Central memory CD8-positive, alpha-beta T cell (primary cell): ENCODE results near the gene SERPINA6.
"Not testable (repeated sequence)": the region's sequence is repeated elsewhere in the genome, so short reads cannot be mapped to it uniquely, and the experiment has no call there.

Experiments
- ATAC-seq: fragments of 150-1000 bp; cut with Tn5 transposase; replicated peaks from 2 replicates; pipeline ENCODE4 v1.10.0; 2022; ENCODE audit warnings: mild to moderate bottlenecking, moderate FRiP score, moderate number of reproducible peaks; ENCODE audit not compliant: poor library complexity, severe bottlenecking; ENCODE audit errors: extremely low read depth
- DNase-seq, 2 donors: peaks; one replicate each; pipeline ENCODE4 v3.0.0; 2021; ENCODE audit warnings: low spot score in 2 of 2
- H3K27ac Mint-ChIP-seq: one replicate; pipeline ENCODE4 v1.8.0; 2022; ENCODE audit warnings: low read depth, mild to moderate bottlenecking, moderate library complexity, mixed read lengths
- H3K27me3 Mint-ChIP-seq: one replicate; pipeline ENCODE4 v1.8.0; 2022; ENCODE audit warnings: mixed read lengths
- H3K36me3 Mint-ChIP-seq: one replicate; pipeline ENCODE4 v1.8.0; 2022; ENCODE audit warnings: mild to moderate bottlenecking, moderate library complexity, mixed read lengths; ENCODE audit not compliant: insufficient read depth
- H3K4me1 Mint-ChIP-seq: one replicate; pipeline ENCODE4 v1.8.0; 2022; ENCODE audit warnings: mixed read lengths
- H3K4me3 Mint-ChIP-seq: one replicate; pipeline ENCODE4 v1.8.0; 2022; ENCODE audit warnings: mild to moderate bottlenecking, moderate library complexity, mixed read lengths
- H3K9me3 Mint-ChIP-seq: one replicate; pipeline ENCODE4 v1.8.0; 2022; ENCODE audit warnings: mixed read lengths

The SERPINA6 gene

DNA sequence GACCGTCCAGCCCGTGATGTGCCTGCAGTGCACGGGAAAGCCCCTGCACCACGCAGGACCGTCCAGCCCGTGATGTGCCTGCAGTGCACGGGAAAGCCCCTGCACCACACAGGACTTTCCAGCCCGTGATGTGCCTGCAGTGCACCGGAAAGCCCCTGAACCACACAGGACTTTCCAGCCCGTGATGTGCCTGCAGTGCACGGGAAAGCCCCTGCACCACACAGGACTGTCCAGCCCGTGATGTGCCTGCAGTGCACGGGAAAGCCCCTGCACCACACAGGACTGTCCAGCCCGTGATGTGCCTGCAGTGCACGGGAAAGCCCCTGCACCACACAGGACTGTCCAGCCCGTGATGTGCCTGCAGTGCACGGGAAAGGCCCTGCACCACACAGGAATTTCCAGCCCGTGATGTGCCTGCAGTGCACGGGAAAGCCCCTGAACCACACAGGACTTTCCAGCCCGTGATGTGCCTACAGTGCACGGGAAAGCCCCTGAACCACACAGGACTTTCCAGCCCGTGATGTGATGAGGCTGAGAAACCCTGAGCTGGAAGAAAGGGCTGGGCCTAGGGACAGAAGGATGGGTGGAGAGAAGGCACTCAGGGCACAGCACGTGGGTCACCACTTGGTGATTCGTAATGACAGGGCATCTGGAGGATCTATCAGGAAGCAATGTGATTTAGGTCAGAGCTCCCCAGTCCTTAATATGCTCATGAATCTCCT is 23.1 kb upstream of the SERPINA6 start:
- not testable (repeated sequence) for H3K36me3 Mint-ChIP-seq, H3K27me3 Mint-ChIP-seq, H3K9me3 Mint-ChIP-seq
- peaks cover 21% of the 10 kb centered on the region for H3K4me1 Mint-ChIP-seq
- peak overlapping the region; percentile 50 for H3K4me3 Mint-ChIP-seq
- peak in 1 of 2 donors; percentile 64 for DNase-seq
- H3K27ac Mint-ChIP-seq, result peak overlapping the region; percentile 96
- ATAC-seq, result peak; percentile 79

DNA sequence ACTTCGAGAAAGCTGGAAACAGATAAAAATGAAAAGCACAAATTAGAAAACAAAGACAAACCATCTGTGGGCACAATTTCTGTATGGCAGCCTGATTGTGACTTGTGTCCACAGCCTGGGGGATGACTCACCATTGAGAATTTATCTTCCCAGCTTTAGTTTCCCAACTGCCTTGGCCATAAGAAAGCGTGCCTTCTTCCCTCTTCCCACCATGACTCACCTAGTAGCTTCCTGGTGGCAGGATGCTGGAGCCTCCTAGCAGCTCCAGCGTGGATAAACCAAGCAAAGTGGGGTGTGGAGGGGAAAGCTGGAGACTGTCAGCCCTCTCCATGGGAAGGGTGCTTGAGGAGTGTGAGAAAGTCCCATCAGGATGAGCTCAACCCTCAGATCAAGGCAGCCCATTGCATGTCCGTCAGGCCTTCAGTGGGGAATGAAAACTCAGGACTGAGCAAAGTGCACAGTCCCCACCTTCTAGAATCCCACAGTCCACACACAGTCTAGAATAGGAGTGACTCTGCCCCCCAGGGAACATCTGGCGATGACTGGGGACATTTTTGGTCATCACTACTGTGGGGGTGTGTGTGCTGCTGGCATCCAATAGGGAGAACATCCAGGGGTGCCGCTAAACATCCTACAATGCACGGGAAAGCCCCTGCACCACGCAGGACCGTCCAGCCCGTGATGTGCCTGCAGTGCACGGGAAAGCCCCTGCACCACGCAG is 22.4 kb upstream of the SERPINA6 start:
- no peaks in the 10 kb centered on the region for H3K9me3 Mint-ChIP-seq
- peaks cover 21% of the 10 kb centered on the region for H3K4me1 Mint-ChIP-seq
- no peak overlapping the region for H3K4me3 Mint-ChIP-seq
- ATAC-seq, result peak; percentile 59
- H3K27me3 Mint-ChIP-seq, result peaks cover 12% of the 10 kb centered on the region
- H3K36me3 Mint-ChIP-seq, result no peaks in the 10 kb centered on the region
- peak overlapping the region; percentile 39 for H3K27ac Mint-ChIP-seq
- no peak for DNase-seq

DNA sequence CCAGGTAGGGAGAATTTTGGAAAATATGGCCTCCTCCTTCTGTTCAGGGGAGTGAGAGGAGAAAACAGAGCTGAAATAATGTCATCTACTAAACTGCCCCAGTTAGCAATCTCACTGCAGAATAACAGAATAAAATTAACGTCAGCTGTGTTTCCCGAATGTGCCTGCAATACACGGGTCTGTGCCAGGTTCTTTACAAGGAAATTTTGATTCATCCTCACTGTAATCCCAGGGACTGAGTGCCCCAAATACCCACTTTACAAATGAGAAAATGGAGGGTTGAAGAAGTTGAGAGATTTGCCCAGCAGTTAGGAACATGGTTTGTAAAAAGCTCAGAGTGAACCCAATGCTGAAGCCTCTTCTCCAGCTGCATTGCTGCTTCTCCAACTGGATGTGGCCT is 21.3 kb upstream of the SERPINA6 start:
- DNase-seq (no peak), ATAC-seq (no peak)
- peaks cover 12% of the 10 kb centered on the region for H3K27me3 Mint-ChIP-seq
- no peaks in the 10 kb centered on the region for H3K9me3 Mint-ChIP-seq
- peaks cover 21% of the 10 kb centered on the region for H3K4me1 Mint-ChIP-seq
- no peak overlapping the region for H3K4me3 Mint-ChIP-seq
- H3K27ac Mint-ChIP-seq, result no peak overlapping the region
- no peaks in the 10 kb centered on the region for H3K36me3 Mint-ChIP-seq

DNA sequence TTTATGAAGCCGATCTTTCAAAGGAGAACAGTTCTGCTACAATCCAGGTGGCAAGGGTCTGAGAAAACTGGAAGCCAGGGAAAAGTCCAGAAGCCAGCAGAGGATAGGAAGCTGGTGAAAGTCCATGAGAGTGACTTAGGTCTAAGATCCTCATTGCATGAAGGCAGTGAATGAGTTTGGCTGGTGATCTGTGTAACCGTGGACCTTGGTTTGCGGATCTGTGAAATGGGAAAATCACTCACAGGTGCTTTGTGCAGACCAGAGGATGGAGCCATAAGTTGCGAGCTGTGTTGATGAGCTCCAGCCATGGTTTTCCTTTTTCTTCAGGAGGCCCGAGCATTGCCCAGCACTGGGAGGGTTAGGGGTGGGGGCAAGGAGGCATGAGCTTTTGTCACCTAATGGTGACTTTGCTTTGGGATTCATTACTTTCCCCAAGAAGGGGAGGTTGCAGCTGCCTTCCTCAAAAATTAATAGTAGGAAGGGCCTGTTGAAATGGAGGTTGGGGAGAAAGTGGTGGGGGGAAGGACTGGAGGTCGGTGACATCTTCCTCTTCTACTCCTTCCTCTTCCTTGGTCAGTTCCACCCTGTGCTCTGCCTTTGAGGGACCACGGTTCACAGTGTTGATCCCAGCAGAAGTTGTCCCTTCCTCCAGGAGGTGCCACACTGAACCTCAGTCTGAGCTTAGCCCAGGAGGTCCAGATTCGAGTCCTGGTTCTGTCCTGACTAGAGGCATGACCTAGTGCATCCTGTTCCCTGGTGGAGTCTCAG is 20.3 kb upstream of the SERPINA6 start:
- DNase-seq (no peak), ATAC-seq (no peak)
- Mint-ChIP-seq H3K4me1 (peaks cover 21% of the 10 kb centered on the region), H3K9me3 (no peaks in the 10 kb centered on the region), H3K27me3 (peaks cover 20% of the 10 kb centered on the region), H3K36me3 (no peaks in the 10 kb centered on the region), H3K27ac (no peak overlapping the region), H3K4me3 (no peak overlapping the region)

DNA sequence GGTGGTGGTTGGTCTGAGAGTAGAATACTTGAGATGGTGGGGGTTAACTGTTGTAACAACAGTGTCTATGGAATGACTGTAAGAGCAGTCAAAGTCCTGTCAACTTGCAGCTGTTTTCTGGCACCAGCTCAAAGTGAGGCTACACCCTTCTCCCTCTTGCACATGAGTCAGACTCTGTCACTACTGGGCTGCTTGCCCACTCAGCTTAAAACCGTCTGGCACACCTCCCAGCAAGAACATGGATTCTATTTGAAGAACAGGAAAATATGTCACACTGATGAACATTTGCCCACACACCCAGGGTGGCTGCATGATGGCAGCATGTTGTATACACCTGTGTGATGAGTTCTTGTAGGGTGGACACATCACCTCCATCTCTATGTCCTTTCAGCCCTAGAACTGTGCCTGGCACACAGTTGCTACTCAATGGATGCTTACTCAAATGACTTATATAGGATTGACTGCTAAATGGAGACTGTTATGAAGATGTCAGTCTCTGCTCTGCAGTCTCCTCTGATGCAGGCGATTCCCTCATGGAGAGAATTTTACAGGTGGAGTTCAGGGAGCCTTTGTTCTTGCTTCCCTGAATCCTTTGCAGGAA is 19.3 kb upstream of the SERPINA6 start:
- Mint-ChIP-seq H3K27me3 (peaks cover 27% of the 10 kb centered on the region), H3K27ac (peak overlapping the region; percentile 1), H3K4me3 (no peak overlapping the region), H3K9me3 (no peaks in the 10 kb centered on the region), H3K36me3 (no peaks in the 10 kb centered on the region), H3K4me1 (peaks cover 21% of the 10 kb centered on the region)
- DNase-seq, result no peak
- ATAC-seq, result no peak

DNA sequence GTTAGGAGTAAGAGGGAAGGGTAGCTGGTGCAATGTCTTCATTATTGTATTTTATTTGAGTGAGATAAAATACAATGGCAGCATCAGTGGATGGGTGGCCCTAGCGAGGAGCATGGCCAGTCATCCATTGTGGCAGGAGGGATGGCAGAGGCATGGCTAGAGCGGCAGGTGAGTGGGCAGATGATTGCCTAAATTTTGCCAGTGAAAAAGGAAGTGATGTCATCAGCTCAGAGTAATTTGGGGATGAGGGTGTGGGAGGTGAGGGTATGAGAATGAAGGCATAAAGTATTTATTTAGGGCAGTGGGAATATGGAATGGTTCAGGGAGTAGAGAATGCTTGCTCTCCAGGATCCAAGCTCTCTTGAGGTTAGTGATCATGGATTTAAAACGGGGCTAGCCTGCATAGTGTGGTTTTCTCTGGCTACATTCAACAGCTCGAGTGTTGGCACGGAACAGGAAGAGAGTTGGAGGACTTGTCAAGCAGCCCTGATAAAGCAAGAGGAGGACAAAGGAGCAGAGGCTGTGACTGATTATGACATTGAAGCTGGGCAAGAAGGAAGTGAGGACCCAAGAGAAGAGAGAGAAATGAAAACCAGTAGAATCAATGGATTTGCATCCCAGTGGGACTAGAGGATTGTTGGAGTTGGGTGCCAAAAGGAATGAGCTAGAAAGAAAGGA is 18.7 kb upstream of the SERPINA6 start:
- DNase-seq (no peak), ATAC-seq (no peak)
- Mint-ChIP-seq H3K9me3 (no peaks in the 10 kb centered on the region), H3K36me3 (no peaks in the 10 kb centered on the region), H3K27me3 (peaks cover 27% of the 10 kb centered on the region), H3K4me3 (no peak overlapping the region), H3K4me1 (peaks cover 21% of the 10 kb centered on the region), H3K27ac (peak overlapping the region; percentile 1)

DNA sequence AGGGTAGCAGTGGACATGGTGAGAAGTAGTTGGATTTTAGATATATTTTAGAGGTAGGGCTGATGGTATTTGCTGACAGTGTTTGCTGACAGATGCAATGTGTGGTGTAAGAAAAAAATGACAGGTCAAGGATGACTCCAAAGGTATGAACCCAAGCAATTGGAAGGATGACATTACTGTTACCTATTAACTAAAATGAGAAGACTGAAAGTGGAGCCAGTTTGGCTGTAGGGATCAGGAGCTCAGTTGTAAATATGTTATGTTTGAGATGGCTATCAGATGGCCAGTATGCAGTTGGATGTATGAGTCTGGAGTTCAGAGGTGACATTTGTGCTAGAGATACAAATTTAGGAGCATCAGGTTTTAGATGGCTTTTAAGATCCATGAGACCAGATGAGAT is 17.4 kb upstream of the SERPINA6 start:
- no peaks in the 10 kb centered on the region for H3K9me3 Mint-ChIP-seq
- no peaks in the 10 kb centered on the region for H3K36me3 Mint-ChIP-seq
- H3K27me3 Mint-ChIP-seq, result peaks cover 30% of the 10 kb centered on the region
- H3K4me3 Mint-ChIP-seq, result no peak overlapping the region
- H3K4me1 Mint-ChIP-seq, result peaks cover 15% of the 10 kb centered on the region
- DNase-seq, result no peak
- H3K27ac Mint-ChIP-seq, result no peak overlapping the region
- no peak for ATAC-seq

DNA sequence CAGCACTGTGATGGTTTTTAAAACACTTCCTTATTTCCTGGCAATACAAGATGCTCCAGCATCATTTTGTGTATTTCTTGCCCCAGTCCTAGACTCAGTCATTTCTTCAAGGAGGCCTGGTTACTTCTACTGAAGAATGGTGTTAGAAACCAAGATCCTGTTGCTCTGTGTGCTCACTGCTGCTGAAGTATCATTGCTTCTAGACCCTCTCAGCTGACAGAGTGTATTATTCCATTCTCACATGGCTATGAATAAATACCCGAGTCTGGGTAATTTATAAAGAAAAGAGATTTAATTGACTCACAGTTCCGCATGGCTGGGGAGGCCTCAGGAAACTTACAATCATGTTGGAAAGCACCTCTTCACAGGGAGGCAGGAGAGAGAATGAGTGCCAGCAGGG is 14.9 kb upstream of the SERPINA6 start:
- no peak for ATAC-seq
- peaks cover 50% of the 10 kb centered on the region for H3K27me3 Mint-ChIP-seq

DNA sequence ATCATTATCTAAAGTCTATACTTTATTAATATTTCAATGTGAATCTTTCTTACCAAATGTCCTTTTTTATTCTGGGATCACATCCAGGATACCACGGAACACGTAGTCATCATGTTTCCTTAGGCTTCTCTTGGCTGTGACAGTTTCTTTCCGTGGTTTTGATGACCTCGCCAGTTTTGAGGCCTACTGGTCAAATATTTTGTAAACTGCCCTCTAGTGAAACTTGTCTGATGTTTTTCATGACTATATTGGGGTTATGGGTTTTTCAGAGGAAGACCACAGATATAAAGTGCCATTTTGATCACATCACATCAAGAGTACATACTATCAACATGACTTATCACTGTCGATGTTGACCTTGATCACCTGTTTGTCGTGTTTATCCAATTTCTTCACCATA is 14.1 kb upstream of the SERPINA6 start:
- H3K4me1 Mint-ChIP-seq, result peaks cover 9% of the 10 kb centered on the region
- peaks cover 50% of the 10 kb centered on the region for H3K27me3 Mint-ChIP-seq
- ATAC-seq (no peak), DNase-seq (no peak)
- H3K9me3 Mint-ChIP-seq, result no peaks in the 10 kb centered on the region
- no peaks in the 10 kb centered on the region for H3K36me3 Mint-ChIP-seq
- H3K4me3 Mint-ChIP-seq, result no peak overlapping the region
- no peak overlapping the region for H3K27ac Mint-ChIP-seq

More for the DNA sequence above, 14.9 kb upstream of the SERPINA6 start:
- no peak overlapping the region for H3K27ac Mint-ChIP-seq
- peaks cover 9% of the 10 kb centered on the region for H3K4me1 Mint-ChIP-seq
- H3K4me3 Mint-ChIP-seq, result no peak overlapping the region
- no peak for DNase-seq
- no peaks in the 10 kb centered on the region for H3K36me3 Mint-ChIP-seq
- no peaks in the 10 kb centered on the region for H3K9me3 Mint-ChIP-seq

DNA sequence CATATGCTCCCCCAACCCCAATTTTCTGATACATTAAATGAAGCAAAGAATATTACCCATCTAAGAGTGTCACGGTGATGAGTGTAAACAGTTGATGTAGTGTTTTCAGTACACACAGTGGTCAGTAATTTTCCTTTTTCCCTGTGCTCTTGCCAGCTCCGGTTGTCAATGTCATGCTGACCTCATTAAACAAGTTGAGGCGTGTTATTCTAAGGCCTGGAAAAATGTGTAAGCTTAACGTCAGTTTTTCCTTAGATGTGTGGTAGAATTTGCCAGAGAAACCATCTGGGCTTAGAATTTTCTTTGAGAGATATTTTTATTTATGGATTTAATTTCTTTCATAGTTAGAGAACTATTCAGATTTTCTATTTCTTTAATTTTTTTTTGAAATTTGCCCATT is 11.7 kb upstream of the SERPINA6 start:
- H3K27me3 Mint-ChIP-seq, result peaks cover 38% of the 10 kb centered on the region
- H3K4me1 Mint-ChIP-seq, result no peaks in the 10 kb centered on the region
- H3K9me3 Mint-ChIP-seq, result no peaks in the 10 kb centered on the region
- no peak overlapping the region for H3K27ac Mint-ChIP-seq
- no peaks in the 10 kb centered on the region for H3K36me3 Mint-ChIP-seq
- ATAC-seq, result no peak
- no peak overlapping the region for H3K4me3 Mint-ChIP-seq
- no peak for DNase-seq

DNA sequence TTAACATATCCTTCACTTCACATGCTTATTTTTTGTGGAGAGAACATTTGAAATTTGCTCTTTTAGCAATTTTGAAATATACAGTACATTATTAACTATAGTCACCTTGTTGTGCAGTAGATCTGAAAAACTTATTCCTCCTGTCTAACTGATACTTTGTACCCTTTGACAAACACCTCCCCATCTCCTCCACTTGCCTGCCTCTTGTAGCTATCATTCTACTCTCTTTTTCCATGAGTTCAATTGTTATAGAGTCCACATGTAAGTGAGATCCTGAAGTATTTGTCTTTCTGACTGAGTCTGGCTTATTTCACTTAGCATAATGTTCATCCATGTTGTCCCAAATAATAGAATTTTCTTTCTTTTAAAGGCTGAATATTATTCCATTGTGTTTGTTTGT is 9.5 kb upstream of the SERPINA6 start:
- DNase-seq, result no peak
- no peak for ATAC-seq

DNA sequence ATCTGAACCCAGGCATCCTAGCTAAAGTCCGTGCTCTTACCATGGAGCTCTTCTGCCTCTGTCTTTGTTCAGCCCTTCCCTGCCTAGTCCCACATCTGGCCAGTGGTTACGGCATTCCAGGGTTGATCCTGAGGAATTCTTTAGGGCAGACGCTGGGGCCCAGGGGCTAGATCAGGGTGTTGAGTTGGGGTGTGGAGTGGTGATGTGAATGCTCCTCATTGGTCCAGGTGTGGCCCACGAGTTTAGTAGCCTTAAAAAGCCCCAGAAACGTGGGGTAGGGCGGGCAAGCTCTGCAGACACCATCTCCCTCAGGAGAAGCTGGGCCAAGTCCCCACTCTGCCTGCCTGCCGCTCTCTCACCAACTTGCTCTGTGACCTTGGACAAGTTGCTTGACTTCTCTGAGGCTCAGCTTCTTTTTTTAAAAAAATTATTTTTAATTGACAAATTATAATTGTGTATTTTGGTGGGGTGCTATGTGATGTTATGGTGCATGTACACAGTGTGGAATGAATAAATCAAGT is 9.0 kb upstream of the SERPINA6 start:
- H3K4me1 Mint-ChIP-seq, result no peaks in the 10 kb centered on the region
- H3K27ac Mint-ChIP-seq, result no peak overlapping the region
- DNase-seq (no peak), ATAC-seq (no peak)
- H3K36me3 Mint-ChIP-seq, result no peaks in the 10 kb centered on the region
- no peaks in the 10 kb centered on the region for H3K9me3 Mint-ChIP-seq
- H3K4me3 Mint-ChIP-seq, result no peak overlapping the region
- H3K27me3 Mint-ChIP-seq, result peaks cover 24% of the 10 kb centered on the region

More for the DNA sequence above, 9.5 kb upstream of the SERPINA6 start:
- Mint-ChIP-seq H3K27me3 (peaks cover 24% of the 10 kb centered on the region), H3K4me1 (no peaks in the 10 kb centered on the region), H3K36me3 (no peaks in the 10 kb centered on the region), H3K27ac (no peak overlapping the region), H3K4me3 (no peak overlapping the region), H3K9me3 (no peaks in the 10 kb centered on the region)
